Fibroblast of pulmonary artery (primary cell): ENCODE results near the gene TRAP1.

Experiments
- DNase-seq: peaks from one replicate; pipeline ENCODE4 v3.0.0-alpha.2; 2010; ENCODE audit warnings: low read depth
- H3K4me3 ChIP-seq: replicated peaks from 2 replicates; pipeline ENCODE4 v1.5.1; 2011; ENCODE audit warnings: low read depth, mild to moderate bottlenecking, control low read depth, low read length, moderate library complexity
- TF ChIP-seq, protein P1 (sequence below): IDR thresholded peaks from 2 replicates; pipeline ENCODE4 v1.5.1; 2011; ENCODE audit warnings: mild to moderate bottlenecking, control low read depth, low read length, inconsistent platforms; ENCODE audit errors: missing control alignments

TRAP1 gene

GRCh38 chr16:3748307-3748706, 31.0 kb upstream of the TRAP1 start:
- TF ChIP-seq, protein P1, sequence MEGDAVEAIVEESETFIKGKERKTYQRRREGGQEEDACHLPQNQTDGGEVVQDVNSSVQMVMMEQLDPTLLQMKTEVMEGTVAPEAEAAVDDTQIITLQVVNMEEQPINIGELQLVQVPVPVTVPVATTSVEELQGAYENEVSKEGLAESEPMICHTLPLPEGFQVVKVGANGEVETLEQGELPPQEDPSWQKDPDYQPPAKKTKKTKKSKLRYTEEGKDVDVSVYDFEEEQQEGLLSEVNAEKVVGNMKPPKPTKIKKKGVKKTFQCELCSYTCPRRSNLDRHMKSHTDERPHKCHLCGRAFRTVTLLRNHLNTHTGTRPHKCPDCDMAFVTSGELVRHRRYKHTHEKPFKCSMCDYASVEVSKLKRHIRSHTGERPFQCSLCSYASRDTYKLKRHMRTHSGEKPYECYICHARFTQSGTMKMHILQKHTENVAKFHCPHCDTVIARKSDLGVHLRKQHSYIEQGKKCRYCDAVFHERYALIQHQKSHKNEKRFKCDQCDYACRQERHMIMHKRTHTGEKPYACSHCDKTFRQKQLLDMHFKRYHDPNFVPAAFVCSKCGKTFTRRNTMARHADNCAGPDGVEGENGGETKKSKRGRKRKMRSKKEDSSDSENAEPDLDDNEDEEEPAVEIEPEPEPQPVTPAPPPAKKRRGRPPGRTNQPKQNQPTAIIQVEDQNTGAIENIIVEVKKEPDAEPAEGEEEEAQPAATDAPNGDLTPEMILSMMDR = no peak
- no peak overlapping the region for H3K4me3 ChIP-seq
- no peak for DNase-seq

DNA sequence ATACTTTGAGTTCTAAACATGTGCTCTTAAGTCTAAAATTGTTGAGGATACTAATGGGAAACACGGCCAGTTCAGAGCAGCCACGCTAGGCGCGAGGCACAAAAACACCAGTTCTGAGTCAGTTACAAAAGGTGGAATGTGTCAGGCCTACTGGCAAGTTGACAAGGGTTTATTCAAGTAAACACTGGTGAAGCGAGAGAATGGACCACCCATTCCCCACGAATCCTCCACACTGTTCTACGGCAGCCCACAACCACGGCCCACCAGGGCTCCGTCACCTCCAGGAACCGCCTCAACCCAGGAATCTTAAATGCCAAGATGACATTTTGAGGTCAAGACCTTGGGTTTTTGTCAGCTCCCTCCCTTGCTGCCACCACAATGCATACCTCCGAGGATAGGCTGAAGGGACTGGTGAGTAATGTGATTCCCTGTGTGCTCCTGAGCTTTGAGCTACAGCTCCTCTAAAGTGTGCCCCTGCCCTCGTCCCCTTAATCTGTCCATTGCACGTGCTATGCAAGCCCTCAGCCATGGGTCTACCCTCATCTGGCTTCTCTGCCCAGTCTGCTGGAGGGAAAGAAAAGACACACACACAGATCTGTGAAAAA, 28.5 kb upstream of the TRAP1 start:
- DNase-seq = peak; percentile 16
- TF ChIP-seq, protein P1 = no peak
- H3K4me3 ChIP-seq = no peak overlapping the region

DNA sequence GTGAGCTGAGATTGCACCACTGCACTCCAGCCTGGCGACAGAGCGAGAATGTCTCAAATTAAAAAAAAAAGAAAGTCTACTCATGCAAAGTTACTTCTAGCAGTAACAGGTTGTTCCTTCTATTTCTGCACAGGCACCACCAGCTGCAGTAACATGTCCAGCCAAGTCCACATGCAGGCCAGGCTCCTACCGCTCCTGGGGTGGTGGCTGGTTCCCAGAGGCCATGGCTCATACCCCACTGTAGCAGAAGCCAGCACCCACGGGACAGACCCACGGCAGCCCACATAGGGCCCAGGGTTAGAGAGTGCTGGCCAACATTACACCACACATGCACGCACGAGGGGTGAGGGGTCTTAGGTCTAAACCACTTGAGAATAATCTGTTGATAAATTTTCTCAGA, 26.7 kb upstream of the TRAP1 start:
- no peak overlapping the region for H3K4me3 ChIP-seq
- no peak for DNase-seq
- TF ChIP-seq, protein P1 = no peak

DNA sequence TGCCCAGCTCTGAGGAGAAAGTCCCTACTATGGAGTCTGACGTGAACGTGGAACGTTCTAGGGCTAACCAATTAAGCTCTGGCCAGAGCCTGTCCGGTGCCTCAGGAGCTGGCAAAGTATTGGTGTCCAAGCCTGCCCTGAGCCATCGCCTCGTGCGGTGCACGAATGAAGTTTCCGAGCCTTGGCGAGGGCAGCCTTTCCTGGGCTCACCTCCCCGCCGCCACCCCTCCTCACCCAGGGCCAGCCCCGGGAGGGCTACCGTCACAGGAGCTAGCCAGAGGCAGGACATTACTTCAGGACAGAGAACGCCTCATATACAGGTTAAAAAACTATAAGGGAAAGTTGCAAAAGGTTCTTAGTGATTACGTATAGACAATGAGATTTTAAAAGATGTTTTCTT, 23.6 kb upstream of the TRAP1 start:
- DNase-seq = no peak
- TF ChIP-seq, protein P1 = no peak
- no peak overlapping the region for H3K4me3 ChIP-seq

DNA sequence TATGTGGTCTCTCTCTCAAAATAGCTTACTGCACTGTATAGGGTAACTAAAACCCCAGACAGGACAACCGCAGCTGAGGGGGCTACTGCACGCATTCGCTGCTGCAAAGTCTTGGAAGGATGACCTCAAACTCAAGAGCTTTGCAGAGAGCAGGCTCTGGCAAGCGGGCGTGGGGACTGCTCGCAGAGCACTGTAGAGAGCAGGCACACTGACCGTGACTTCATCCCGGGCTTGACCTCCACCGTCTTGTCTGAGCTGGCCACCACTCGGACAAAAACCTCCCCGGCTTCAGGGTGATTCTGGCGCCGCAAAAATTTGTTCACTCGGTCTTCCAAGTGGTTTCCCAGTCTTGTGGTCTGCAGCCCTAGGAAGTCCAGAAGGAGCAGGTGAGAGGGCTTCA, 22.9 kb upstream of the TRAP1 start:
- no peak for DNase-seq
- no peak overlapping the region for H3K4me3 ChIP-seq
- TF ChIP-seq, protein P1 = no peak

DNA sequence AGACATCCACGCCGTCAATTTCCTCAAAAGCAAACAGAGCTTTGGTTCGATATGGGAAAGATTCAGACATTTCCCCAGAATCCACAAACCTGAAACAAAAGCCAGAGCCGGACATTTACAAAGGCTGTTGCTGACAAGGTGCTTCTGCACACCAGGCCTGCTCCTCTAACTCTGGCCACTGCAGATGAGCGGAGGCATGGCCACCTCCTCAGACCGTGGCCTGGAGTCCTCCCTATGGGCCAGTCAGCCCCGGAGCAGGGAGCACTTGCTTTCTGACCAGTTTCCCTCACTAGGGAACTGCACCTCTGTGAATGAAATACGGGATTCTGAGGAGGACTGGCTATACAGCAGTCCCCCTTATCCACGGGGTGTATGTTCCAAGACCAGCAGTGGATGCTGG, 22.3 kb upstream of the TRAP1 start:
- DNase-seq = no peak

GRCh38 chr16:3738541-3738940, 21.2 kb upstream of the TRAP1 start:
- no peak for DNase-seq
- TF ChIP-seq, protein P1 = no peak
- H3K4me3 ChIP-seq = no peak overlapping the region

More for the DNA sequence above, 22.3 kb upstream of the TRAP1 start:
- TF ChIP-seq, protein P1 = no peak
- no peak overlapping the region for H3K4me3 ChIP-seq
